Activated CD4-positive, alpha-beta T cell treated with anti-CD3 and anti-CD28 coated beads, Interleukin-2, amount 10 ng/mL, durations not matched to agents 7 days and 5 days (primary cell): Measurements from ENCODE around the gene OPRM1. TPM values are rescaled to one million over a fixed set of nuclear protein-coding genes. Genes with fewer than 3 reads are reported as not detected.
A peak's percentile ranks its signal among the peaks of the same experiment; 100 is the strongest.

Experiments used
- CTCF ChIA-PET: fragments of 350-600 bp; sonication (Branson Sonifier 250); formaldehyde crosslinking; loops from one replicate; lab custom pipeline; 2021; ENCODE audit warnings: antibody characterized with exemption; lab: Charles Lee
- POLR2A ChIA-PET: fragments of 350-600 bp; sonication (Branson Sonifier 250); formaldehyde crosslinking; loops from one replicate; lab custom pipeline; 2021; ENCODE audit warnings: antibody characterized with exemption; lab: Charles Lee
- DNase-seq: peaks from one replicate; pipeline ENCODE4 v3.0.0-alpha.2; 2020
- H3K27ac Mint-ChIP-seq: one replicate; pipeline ENCODE4 v1.8.0; 2021; ENCODE audit warnings: mild to moderate bottlenecking, moderate library complexity, mixed read lengths
- H3K27me3 Mint-ChIP-seq: one replicate; pipeline ENCODE4 v1.8.0; 2021; ENCODE audit warnings: mixed read lengths
- H3K36me3 Mint-ChIP-seq: one replicate; pipeline ENCODE4 v1.8.0; 2021; ENCODE audit warnings: low read depth, mixed read lengths
- H3K4me1 Mint-ChIP-seq: one replicate; pipeline ENCODE4 v1.8.0; 2021; ENCODE audit warnings: mixed read lengths
- H3K4me3 Mint-ChIP-seq: one replicate; pipeline ENCODE4 v1.8.0; 2021; ENCODE audit warnings: mild to moderate bottlenecking, moderate library complexity, mixed read lengths
- H3K9me3 Mint-ChIP-seq: one replicate; pipeline ENCODE4 v1.8.0; 2021; ENCODE audit warnings: mixed read lengths
- total RNA-seq, 2 experiments: library from RNA; stranded (reverse); gene quantifications; one replicate each; pipeline ENCODE4 v1.2.3, GENCODE V29; 2021

Gene OPRM1
- total RNA-seq, 2 experiments from 2014 or later = not detected

- Mint-ChIP-seq H3K4me1 (no peaks in the 10 kb centered on the region), H3K27me3 (no peaks in the 10 kb centered on the region), H3K4me3 (no peak overlapping the region), H3K36me3 (no peaks in the 10 kb centered on the region), H3K9me3 (no peaks in the 10 kb centered on the region), H3K27ac (no peak overlapping the region)
- no peak for DNase-seq
- ChIA-PET CTCF (no interaction called here), POLR2A (no interaction called here)
Observed at GRCh38 chr6:154134471-154135147, 95.6 kb downstream of the OPRM1 start.

- Mint-ChIP-seq H3K27ac (no peak overlapping the region), H3K27me3 (peaks cover 2% of the 10 kb centered on the region), H3K4me1 (no peaks in the 10 kb centered on the region), H3K9me3 (no peaks in the 10 kb centered on the region), H3K4me3 (no peak overlapping the region), H3K36me3 (no peaks in the 10 kb centered on the region)
- CTCF ChIA-PET = no interaction called here
- no peak for DNase-seq
- POLR2A ChIA-PET = no interaction called here
Observed at GRCh38 chr6:154138793-154139192, 99.8 kb downstream of the OPRM1 start.

DNA sequence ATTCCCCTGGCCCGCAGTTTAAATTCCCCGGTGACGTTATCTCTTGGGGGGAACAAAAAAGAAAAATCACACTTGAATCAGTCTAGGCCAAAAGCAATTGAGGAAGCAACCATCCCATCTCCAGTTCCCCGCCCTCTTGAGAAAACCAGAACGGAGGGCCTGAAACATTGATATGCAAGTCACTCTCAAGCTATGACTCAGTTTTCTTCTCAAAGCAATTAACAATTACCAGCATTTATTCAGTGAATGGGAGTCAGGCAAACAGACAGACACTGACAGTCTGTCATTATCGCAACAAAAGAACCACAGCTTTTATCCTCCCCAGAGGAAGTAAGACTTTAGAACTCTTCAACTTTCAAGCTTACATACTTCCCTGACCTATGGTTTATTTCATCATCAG lies 100.9 kb downstream of the OPRM1 start:
- no peaks in the 10 kb centered on the region for H3K9me3 Mint-ChIP-seq
- H3K36me3 Mint-ChIP-seq = no peaks in the 10 kb centered on the region
- peaks cover 2% of the 10 kb centered on the region for H3K27me3 Mint-ChIP-seq
- no peak overlapping the region for H3K4me3 Mint-ChIP-seq
- no peak overlapping the region for H3K27ac Mint-ChIP-seq
- ChIA-PET POLR2A (no interaction called here), CTCF (no interaction called here)
- H3K4me1 Mint-ChIP-seq = no peaks in the 10 kb centered on the region
- no peak for DNase-seq

GRCh38 chr6:154140743-154141142 lies 101.7 kb downstream of the OPRM1 start:
- Mint-ChIP-seq H3K4me3 (no peak overlapping the region), H3K36me3 (no peaks in the 10 kb centered on the region), H3K4me1 (no peaks in the 10 kb centered on the region), H3K27me3 (peaks cover 2% of the 10 kb centered on the region), H3K27ac (no peak overlapping the region), H3K9me3 (no peaks in the 10 kb centered on the region)
- CTCF ChIA-PET = interaction anchor here (1.5 kb wide), 1 partner anchor 10 kb away, joined by 4 read pairs; no protein-coding TSS in a partner anchor
- no peak for DNase-seq
- POLR2A ChIA-PET = no interaction called here

GRCh38 chr6:154143753-154144152 lies 104.7 kb downstream of the OPRM1 start:
- Mint-ChIP-seq H3K27ac (no peak overlapping the region), H3K27me3 (peaks cover 4% of the 10 kb centered on the region), H3K4me1 (no peaks in the 10 kb centered on the region), H3K4me3 (no peak overlapping the region), H3K9me3 (no peaks in the 10 kb centered on the region), H3K36me3 (no peaks in the 10 kb centered on the region)
- ChIA-PET CTCF (no interaction called here), POLR2A (no interaction called here)
- no peak for DNase-seq

DNA sequence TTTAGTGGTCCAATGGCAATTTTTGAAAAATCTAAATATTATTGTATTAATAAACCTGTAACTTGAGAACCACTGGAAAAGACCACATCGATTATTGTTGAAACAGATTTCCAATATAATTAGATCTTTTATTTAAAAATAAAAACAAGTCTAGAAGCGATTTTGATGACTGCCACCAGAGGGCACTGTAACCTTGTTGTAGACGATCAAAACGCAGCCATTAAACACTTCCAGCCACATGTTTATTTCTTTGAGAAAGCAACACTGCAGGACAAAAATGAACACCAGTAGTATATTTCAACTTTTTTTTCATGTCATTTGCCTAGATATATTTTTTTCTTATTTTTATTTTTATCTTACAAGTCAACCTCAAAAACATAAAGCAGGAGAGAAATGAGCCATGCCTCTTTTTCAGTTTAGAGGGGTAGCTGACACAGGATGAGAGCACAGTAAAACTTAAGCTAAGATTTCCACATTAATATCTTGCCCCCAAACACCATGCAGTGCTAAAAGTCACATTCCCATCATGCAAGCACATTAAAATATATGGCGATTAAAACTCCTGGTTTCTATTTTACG lies 115.4 kb downstream of the OPRM1 start:
- peaks cover 37% of the 10 kb centered on the region for H3K4me1 Mint-ChIP-seq
- ChIA-PET CTCF (interaction anchor here (0.6 to 3.9 kb wide), 5 partner anchors 105 to 800 kb away, joined by 3 to 23 read pairs (median 4); no protein-coding TSS in a partner anchor), POLR2A (no interaction called here)
- H3K36me3 Mint-ChIP-seq = peaks cover 9% of the 10 kb centered on the region
- no peak overlapping the region for H3K4me3 Mint-ChIP-seq
- no peaks in the 10 kb centered on the region for H3K9me3 Mint-ChIP-seq
- H3K27ac Mint-ChIP-seq = no peak overlapping the region
- peaks cover 3% of the 10 kb centered on the region for H3K27me3 Mint-ChIP-seq
- peak; percentile 78 for DNase-seq

DNA sequence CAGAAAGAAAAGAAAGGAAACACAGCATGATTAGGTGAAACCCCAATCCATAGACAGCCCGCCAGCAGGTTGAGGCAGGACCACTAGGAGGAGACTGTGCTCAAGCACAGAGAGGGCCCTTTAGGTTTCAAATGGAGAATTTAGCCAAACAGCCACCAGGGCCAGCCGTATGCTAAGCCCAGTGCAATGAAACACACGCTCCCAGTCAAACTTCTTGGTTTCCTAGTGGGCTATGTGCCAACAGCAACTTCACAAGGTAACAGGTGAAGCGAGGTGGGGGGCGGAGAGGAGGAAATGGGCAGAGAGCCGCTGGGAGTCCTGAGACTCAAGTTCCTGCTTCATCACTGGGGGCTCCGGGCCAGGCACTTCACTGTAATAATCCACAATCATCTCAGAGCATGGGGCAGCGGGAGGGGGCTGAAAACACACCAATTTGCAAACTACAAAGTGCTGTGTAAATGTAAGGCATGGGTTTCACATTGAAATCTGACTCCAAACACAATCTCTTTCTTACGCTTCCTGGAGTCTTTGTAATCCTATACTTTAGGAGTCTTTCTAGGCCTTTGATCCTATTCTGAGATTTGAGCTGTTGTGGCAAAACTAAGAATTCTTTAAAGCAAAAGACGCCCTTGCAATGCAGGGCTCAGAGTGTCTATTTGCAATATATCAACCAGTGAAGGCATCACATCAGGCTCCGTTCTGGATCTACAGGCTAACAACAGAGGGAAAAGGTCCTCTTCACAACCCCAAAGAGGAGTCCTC lies 117.3 kb downstream of the OPRM1 start:
- Mint-ChIP-seq H3K4me3 (peak overlapping the region; percentile 70), H3K27me3 (no peaks in the 10 kb centered on the region), H3K27ac (peak overlapping the region; percentile 82), H3K36me3 (peaks cover 22% of the 10 kb centered on the region), H3K9me3 (no peaks in the 10 kb centered on the region), H3K4me1 (peaks cover 37% of the 10 kb centered on the region)
- DNase-seq = peak; percentile 70
- ChIA-PET POLR2A (no interaction called here), CTCF (interaction anchor here (2.5 to 3.9 kb wide), 2 partner anchors 120 kb away, joined by 18 to 23 read pairs; no protein-coding TSS in a partner anchor)

DNA sequence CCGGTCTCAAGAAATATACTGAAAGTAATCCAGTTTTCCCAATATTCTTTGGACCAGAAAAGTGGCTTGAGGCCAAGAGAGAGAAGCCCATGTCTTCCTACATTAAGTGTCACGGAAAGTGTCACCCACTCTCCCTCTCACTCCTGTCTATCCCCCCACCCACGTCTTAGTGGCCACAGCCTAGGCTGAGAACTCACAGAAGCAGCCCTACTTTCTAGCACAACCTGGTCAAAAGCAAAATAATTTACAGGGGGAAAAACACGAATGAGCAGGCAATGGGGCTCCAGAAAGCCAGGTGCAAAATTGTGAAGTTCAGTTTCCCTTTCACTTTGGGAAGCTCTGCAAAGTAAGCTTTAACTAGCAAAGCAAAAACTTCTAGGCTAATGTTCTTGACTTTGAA lies 118.0 kb downstream of the OPRM1 start:
- peaks cover 37% of the 10 kb centered on the region for H3K4me1 Mint-ChIP-seq

GRCh38 chr6:154157706-154158105 lies 118.7 kb downstream of the OPRM1 start:
- H3K27me3 Mint-ChIP-seq = no peaks in the 10 kb centered on the region
- peaks cover 37% of the 10 kb centered on the region for H3K4me1 Mint-ChIP-seq
- H3K36me3 Mint-ChIP-seq = peaks cover 22% of the 10 kb centered on the region
- DNase-seq = no peak
- POLR2A ChIA-PET = no interaction called here
- H3K27ac Mint-ChIP-seq = peak overlapping the region; percentile 82
- CTCF ChIA-PET = interaction anchor here (1.0 to 2.5 kb wide), 6 partner anchors 8 to 170 kb away, joined by 3 to 18 read pairs (median 3); no protein-coding TSS in a partner anchor
- H3K9me3 Mint-ChIP-seq = no peaks in the 10 kb centered on the region
- H3K4me3 Mint-ChIP-seq = peak overlapping the region; percentile 70

More for the DNA sequence above, 118.0 kb downstream of the OPRM1 start:
- CTCF ChIA-PET = interaction anchor here (1.4 to 2.5 kb wide), 2 partner anchors 119 to 125 kb away, joined by 3 to 18 read pairs; no protein-coding TSS in a partner anchor
- no peaks in the 10 kb centered on the region for H3K27me3 Mint-ChIP-seq
- peaks cover 22% of the 10 kb centered on the region for H3K36me3 Mint-ChIP-seq
- H3K27ac Mint-ChIP-seq = peak overlapping the region; percentile 82
- POLR2A ChIA-PET = no interaction called here
- peak overlapping the region; percentile 70 for H3K4me3 Mint-ChIP-seq
- no peaks in the 10 kb centered on the region for H3K9me3 Mint-ChIP-seq
- DNase-seq = peak; percentile 27

DNA sequence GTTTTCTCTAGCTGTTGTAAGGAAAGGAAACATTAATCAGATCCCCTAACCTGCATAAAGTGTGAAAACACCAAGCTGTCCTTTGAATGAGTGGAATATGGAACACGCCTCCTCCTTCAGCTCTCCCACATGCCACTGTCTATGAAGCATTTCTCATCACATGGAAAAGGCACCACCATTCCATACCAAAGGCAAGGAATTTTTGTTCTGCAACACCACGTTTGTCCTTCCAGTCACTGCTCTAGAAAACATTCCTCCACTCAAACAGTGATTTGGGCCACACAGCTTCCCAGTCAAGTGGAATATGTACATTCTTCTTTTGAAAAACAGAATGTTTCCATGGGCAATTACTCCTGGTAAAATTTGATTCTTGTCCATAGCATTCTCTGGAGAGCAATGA lies 120.1 kb downstream of the OPRM1 start:
- CTCF ChIA-PET = interaction anchor here (0.5 to 1.5 kb wide), 5 partner anchors 12 to 1044 kb away, joined by 3 to 4 read pairs (median 4); no protein-coding TSS in a partner anchor
- H3K4me1 Mint-ChIP-seq = peaks cover 37% of the 10 kb centered on the region
- no peak for DNase-seq

GRCh38 chr6:154161689-154162088 lies 122.6 kb downstream of the OPRM1 start:
- Mint-ChIP-seq H3K27me3 (no peaks in the 10 kb centered on the region), H3K27ac (no peak overlapping the region)
- POLR2A ChIA-PET = no interaction called here

More for the DNA sequence above, 120.1 kb downstream of the OPRM1 start:
- Mint-ChIP-seq H3K27ac (no peak overlapping the region), H3K4me3 (no peak overlapping the region), H3K36me3 (peaks cover 22% of the 10 kb centered on the region), H3K9me3 (no peaks in the 10 kb centered on the region), H3K27me3 (no peaks in the 10 kb centered on the region)
- POLR2A ChIA-PET = no interaction called here

GRCh38 chr6:154164397-154164796 lies 125.4 kb downstream of the OPRM1 start:
- peaks cover 6% of the 10 kb centered on the region for H3K9me3 Mint-ChIP-seq
- peaks cover 43% of the 10 kb centered on the region for H3K36me3 Mint-ChIP-seq
- CTCF ChIA-PET = interaction anchor here (0.6 to 2.7 kb wide), 2 partner anchors 18 to 113 kb away, joined by 3 to 10 read pairs; no protein-coding TSS in a partner anchor
- no peak for DNase-seq
- POLR2A ChIA-PET = no interaction called here
- no peak overlapping the region for H3K4me3 Mint-ChIP-seq
- no peaks in the 10 kb centered on the region for H3K27me3 Mint-ChIP-seq
- H3K27ac Mint-ChIP-seq = no peak overlapping the region
- H3K4me1 Mint-ChIP-seq = peaks cover 15% of the 10 kb centered on the region

More at GRCh38 chr6:154161689-154162088, 122.6 kb downstream of the OPRM1 start:
- Mint-ChIP-seq H3K9me3 (peaks cover 3% of the 10 kb centered on the region), H3K36me3 (peaks cover 39% of the 10 kb centered on the region), H3K4me3 (no peak overlapping the region), H3K4me1 (peaks cover 25% of the 10 kb centered on the region)
- CTCF ChIA-PET = interaction anchor here (0.6 to 2.7 kb wide), 2 partner anchors 8 to 116 kb away, joined by 4 to 10 read pairs; no protein-coding TSS in a partner anchor
- no peak for DNase-seq
